CD4-positive, alpha-beta T cell treated with Interleukin-4 for 4 hours (primary cell): ENCODE results near the gene CTNNA2.

Experiments
- DNase-seq: peaks from one replicate; pipeline ENCODE4 v3.0.0-alpha.2; 2020

Gene CTNNA2

DNA sequence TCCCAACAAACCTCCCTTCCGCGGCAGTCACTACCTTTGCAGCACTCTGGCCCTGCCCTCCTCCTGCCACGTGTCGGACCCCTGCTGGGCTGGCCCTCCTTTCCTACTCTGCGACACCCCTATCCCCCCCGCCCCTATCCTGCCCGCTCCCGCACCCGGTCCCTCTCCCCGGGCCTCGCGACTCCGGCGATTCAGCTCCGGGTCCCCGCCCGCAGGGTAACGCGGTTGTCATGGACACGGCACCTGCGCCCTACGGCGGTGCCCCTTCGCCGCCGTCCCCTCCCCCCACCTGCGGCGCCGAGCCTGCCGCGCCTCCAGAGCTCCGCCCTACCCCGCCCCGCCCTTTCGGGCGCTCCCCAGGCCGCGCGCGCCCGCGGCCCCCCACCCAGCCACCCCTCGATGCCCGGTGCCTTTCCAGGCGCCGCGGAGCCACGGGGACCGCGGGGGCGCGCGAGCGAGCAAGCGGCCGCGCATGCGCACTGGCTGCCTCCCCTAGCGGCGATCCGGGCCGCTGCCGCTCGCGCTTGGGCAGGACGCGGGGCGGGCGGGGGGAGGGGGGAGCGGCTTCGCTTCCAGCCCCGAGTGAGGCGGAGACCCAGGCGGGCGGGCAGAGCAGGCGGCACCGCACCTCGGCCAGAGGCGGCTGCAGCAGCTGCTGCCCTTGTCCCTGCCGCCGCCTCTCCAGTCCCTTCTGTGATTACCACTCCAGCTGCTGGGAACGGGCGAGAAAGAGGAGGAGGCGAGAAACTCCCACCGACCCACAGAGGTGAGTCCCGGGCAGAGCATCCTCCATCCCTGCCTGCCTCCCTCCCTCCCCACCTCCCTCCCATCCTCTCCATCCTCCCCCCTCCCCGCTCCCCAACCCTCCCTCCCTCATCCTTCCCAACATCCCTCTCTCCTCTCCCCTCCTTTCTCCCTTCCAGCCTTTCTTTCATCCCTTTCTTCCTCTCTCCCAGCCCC is at the start of gene CTNNA2:
CTNNA2 (plus strand) TSS at position 610 of the 960 bp plus-strand sequence.
- DNase-seq, result no peak

DNA sequence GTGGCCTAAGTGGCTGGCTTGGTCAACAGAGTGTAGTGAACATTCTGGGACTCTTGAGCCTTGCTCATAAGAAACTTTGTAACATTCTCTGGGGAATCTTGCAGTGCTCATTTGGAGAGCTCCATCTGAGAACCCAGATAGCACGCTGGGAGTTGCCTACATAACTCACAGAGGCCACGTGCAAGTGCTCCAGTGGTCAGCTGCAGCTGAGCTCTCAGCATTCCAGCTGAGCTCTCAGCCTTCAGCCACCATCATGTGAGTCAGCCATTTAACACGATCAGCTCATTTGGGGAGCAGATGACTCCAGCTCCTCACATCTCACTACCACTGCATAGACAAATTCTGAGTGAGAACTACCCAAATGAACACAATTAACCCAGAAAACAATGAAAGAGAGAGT is 25.5 kb upstream of the CTNNA2 start:
- DNase-seq, result no peak

DNA sequence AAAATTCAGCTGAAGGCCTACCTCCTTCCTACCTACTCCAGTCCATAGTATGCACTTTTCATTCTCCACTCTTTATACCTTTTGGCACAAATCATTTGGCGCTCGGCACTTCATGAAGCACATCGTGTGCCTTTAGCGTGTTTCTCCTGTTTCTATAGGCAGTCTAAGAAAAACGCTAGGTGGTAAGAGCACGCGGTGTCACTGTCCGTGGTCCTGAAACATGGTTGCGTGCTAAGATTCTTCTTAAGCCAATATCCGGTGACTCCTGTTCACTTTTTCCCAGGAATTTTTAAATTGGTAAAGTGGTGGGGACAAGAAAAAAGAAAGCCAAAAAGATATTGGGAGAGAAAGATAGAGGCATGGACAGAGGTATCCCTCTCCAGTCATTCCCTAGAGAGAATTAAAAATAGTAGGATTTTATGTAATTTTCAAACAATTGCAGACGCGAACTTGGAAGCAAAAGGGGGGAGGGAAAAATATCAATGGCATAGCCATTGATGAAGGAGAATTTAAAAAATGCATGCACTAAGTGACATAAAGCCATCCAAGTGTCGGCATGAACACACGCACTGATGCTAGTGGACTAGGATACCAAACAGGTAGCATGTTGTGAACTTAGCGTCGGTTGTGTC is 1.4 kb upstream of the CTNNA2 start:
- DNase-seq, result no peak

DNA sequence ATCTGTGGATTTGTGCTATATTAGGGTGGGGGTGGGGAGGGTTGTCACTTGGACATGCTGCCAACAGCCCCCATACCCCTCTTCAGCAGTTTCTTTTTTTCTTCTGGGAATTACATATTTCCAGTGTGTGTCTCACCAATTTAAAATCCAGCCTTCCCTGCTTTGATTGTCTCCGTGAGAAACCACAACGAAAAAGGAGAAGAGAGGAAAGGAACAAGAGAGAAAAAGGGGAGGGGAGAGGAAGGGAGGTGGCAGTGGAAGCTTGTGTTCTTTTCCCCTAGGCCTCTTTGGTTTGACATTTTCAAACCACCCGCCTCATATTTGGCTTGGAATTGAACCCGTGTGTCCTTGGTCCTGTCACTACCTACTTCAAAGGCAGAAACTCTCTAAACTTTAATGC is 860 bp downstream of the CTNNA2 start:
- no peak for DNase-seq

DNA sequence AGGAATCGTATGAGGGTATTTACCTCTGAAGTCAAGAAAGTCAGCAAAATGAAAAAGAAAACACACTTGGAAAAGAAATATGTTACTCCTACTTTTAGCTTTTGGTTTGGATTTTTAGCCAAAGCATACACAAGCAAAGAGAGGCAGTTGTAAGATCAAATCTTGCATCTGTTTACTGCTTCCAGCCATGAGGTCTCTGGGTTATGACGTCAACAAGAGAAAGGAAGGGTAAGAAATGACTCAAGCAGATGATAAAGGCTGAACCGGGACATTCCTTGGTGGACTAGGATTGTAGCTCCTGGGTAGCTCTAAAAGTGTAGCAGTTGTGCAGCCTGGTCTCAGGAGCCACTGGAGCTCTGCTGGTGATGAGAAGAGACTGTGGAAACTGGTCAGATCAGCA is 16.8 kb downstream of the CTNNA2 start:
- DNase-seq, result no peak

DNA sequence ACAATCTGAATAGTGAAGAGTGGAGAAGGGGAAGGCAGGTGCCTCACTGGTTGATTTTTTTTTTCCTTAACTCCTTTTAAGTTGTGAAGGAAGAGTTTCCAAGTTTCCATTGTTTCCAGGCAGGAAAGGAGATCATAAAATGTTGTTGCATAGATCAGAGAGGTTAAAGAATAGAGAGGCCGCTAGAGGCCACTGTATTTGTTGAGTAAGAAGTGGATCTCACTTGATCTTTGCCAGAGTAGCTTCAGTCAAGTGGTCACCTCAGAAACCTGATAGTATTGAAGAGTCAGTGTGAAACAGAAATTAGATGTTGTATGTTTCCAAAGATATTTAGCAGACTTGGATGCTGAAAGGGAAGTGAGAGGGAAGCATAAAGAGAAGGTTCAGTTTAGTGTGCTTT is 17.6 kb downstream of the CTNNA2 start:
- DNase-seq, result no peak

DNA sequence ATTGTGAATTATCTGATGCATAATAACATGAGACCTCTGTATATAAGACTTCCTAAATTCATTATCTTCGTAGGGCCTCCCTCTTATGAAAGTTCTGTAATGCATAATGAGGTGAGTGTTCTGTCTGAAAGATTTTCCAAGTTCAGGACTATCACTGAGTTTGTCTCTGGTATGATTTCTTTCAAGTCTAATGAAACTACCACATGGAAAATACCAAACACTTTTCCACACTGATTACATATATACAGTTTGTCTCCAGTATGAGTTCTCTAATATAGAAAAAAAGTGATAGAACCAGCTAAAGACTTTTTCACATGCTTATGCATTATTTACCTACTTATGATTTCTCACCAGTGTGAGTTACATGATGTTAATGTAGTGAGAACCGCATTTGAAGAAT is 34.7 kb downstream of the CTNNA2 start:
- DNase-seq, result no peak

DNA sequence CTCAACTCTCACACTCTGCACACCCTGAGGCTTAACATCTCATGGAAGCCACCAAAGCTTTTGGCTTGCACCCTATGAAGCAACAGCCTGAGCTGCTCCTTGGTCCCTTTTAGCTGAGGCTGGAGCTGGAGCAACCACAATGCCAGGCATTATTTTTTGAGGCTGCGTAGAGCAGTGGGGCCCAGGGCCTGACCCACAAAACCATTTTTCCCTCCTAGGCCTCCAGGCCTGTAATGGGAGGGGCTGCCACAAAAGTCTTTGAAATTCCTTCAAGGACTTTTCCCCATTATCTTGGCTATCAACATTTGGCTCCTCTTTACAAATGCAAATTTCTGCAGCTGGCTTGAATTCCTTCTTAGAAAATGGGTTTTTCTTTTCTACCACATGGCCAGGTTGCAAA is 39.8 kb downstream of the CTNNA2 start:
- DNase-seq, result no peak

DNA sequence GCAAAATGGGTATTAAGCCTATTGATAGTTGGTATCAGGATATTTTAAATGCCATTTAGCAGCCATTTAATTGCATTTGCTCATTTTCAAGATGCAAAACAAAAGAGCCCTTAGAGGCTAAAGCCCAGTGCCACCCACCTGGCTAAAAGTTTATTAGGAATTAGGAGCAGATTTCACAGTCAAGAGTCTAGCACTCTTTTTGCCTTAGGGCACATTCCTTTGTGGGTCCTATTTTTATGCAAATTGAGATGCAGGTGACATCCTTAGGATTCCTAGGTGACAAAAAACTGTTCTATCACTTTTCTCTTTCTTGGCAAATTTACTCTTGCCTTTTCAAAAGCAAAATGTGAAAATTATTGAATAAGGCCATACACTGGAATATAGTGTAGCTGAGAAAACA is 42.0 kb downstream of the CTNNA2 start:
- no peak for DNase-seq

DNA sequence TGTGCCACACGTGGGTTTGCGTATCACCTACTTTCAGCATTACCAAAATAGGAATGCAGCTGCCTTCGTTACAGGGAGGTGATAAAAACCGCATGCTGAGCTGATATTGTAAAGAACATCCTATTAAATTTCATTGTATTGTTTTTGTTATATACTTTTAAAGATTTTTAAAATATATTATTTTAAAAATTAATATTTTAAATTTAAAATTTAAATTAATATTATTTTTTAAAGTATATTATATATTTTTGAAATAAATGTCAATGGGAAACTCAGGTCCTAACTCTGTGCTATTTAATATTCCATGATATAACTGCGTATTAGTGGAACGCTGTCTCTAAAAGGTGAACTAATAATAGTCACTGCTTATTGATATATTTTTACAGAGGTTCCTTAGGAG is 51.2 kb downstream of the CTNNA2 start:
- DNase-seq, result no peak

DNA sequence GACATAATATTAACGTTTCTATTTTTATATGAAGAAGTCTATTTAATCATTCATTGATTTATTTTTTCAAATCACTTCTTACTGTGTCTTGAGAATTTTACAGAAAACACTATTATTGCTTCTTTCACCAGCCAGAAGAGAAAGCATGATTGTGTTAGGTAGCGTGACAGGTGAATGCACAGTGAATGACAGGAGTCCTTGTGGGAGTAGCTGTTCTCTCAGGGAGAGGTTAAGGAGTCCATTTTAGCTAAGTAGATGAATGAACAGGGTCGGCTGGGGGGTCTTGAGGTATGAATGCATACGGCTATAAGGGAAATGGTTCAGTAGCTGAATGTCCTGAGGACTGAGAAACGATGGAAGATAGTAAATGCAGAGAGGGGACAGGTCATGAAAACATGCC is 56.2 kb downstream of the CTNNA2 start:
- no peak for DNase-seq

DNA sequence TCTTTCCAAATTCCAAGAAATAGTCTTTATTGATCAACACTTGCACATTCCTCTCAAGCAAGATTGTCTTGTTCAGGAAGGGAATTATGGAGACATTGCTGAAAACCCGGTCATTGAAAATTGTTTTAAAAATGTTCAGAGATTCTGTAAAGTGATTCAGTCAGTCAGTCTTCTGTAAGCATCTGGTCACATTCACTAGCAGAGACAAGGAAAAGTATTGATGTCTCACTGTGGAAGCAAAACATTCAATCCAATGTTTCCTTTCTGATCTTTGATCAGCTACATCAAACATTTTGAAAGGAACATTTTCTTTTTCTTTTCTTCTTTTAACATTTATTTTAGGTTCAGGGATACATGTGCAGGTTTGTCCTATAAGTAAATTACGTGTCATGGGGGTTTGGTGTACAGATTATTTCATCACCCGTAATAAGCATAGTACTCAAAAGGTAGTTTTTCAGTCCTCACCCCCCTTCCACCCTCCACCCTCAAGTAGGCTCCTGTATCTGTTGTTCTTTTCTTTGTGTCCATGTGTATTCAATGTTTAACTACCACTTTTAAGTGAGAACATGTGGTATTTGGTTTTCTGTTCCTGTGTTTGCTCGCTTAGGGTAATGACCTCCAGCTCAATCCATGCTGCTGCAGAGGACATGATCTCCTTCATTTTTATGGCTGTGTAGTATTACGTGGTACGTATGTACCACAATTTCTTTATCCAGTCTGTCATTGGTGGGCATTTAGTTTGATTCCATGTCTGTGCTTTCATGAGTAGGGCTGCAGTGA is 61.2 kb downstream of the CTNNA2 start:
- DNase-seq, result no peak

DNA sequence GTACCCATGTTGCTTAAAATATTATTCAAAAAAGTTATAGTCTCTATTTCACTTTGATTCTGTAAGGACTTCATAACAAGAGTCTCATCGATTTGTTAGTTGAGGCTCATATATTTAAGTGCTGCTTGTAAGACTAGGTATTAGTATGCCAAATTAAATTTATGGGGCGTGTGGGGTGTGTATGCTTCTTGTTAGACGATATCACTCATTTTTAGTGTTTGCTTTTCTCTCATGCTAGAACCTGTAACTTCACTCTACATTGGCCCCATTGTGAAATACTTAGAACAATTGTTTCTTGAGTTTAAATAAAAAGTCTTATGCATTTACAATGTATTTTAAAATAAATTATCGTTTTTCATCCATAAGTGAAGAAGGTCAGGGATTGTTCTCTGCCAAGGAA is 63.6 kb downstream of the CTNNA2 start:
- DNase-seq, result no peak

DNA sequence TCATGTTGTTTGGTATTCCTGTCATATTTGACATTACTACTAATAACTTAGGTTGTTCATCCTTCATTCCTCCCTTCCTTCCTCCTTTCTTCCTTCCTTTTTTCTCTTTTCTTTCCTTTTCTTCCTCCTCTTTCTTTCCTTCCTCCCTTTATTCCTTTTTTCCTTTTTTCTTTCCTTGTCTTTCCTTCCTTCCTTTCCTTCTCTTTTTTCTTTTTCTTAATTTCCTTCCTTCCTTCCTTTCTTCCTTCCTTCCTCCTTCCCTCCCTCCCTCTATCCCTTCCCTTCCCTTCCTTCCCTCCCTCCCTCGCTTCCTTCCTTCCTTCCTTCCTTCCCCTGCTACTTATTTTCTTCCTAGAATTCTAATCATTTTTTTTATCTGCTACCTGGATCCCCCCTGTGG is 66.1 kb downstream of the CTNNA2 start:
- no peak for DNase-seq

DNA sequence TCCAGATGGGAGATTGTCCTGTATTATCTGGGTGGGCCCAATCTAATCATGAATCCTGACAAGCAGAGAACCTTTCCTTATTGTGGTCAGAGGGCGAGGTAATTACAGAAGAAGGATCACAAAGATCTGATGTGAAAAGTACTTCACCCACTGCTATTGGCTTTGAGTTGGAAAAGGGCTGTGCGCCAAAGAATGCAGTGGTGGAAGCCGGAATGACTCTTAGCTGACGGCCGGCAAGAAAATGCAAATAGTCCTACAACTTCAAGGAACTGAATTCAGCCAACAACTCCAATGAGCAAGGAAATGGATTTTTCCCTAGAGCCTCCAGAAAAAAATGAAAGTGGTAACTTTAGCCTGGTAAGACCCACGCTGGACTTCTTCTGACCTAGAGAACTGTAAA is 67.3 kb downstream of the CTNNA2 start:
- no peak for DNase-seq

DNA sequence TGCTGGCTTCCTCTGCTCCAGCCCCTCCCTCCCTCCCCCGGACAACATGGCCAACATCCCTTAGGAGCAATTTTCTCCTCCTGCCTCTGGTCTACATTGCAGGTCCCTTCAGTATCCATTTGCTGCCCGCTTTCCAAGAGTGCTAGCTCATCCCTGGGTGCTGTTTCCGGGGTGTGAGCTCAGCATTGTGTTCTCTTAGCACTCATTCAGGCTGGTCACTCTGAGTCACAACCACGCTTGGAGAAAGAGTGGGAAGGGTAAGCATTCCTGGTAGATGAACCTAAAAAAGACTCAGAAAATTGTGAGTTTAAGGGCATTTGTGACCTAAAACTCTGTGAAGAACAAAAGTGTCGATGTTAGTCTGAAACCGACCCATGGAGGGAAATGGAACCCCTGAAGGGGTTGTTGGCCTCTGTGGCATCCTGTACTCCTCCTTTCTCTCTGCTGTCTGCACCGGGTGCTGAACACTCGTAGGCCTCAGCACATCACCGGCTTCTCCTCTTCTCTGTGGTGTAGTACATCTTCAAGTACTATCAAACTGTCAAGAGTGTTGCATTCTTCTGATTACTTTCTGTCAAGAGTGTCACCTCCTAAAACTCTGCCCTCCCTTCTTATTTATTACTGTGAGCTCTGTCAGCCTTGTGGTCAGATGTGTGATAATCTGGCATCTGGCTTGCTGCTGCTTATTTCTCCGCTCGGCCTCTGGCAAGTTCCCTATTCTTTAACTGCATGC is 73.0 kb downstream of the CTNNA2 start:
- DNase-seq, result no peak

DNA sequence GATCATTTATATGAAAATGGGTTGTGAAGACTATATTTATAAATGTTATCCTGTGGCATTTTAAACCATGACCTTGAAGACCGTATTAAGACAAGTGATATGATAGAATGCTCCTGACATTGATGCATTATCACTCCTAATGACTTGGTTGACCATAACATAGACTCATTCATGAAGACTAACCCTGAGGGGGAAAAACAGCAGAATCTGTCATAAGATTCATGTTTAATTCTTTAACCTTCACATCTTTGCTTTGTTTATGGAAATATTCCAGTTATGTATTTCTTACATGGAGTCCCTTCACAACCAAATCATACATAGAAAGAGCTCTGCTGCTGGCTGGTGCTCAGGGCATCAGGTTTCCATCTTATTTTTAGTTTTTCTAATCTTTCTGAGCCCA is 78.4 kb downstream of the CTNNA2 start:
- no peak for DNase-seq

DNA sequence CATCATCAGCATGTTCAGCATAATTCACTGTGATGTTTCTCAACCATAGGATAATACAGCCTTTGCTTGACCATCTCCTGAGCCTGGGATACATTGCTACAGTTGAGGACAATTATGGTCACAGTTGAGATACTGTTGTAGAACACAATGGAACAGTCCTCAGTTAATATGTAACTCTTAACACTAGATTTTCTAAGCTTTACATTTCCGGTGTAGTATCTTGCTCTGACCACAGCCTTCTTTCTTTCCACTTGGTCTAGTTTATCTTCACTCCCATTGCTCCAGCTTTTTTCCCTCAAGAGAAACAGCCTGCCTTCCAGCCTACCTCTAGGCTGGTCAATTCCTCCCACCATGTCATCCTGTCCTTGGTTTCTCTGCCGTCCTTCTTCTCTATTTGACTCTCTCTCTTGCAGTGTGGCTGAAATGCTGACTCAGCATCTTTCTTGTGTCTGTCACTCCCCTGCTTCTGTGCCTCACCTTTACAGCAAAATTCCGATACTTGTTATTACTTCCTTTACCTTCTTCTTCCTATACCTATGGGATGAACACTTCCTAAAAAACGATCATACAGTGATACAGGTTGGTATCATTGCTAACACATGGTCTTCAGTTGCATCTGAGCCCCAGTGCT is 80.5 kb downstream of the CTNNA2 start:
- DNase-seq, result no peak

DNA sequence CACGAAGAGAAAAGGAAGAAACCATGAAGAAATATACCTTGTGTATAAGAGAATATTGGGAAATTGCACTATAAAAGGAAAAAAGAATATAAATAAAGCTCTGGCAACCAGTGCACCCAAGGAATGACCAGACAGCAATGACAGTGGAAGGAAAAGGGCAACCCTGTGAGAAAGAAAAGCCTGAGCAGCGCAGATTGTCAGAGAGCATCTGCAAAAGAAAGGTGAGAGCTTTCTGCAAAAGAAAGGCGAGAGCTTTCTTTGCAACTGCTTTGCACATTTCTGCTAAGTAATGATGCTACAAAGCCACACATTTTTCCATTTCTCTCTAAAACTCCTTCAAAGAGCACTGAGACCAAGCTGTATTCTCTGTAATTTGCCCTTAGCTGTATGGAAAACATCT is 83.6 kb downstream of the CTNNA2 start:
- DNase-seq, result no peak

DNA sequence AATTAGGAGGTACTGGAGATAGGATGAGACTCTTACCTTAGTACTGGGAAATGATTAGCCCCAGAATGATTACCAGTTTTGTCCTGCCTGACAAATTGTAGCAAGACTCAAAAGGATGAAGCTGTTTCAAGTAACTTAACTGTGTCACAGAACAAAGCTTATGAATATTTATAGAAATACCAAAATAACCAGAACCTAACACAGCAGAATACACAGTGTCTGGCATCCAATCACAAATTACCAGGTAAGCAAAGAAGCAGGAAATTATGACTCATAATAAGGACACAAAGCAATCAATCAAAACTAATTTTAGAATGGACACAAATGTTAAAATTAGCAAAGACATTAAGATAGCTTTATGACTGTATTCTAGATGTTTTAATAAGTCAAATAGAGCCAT is 91.9 kb downstream of the CTNNA2 start:
- no peak for DNase-seq

DNA sequence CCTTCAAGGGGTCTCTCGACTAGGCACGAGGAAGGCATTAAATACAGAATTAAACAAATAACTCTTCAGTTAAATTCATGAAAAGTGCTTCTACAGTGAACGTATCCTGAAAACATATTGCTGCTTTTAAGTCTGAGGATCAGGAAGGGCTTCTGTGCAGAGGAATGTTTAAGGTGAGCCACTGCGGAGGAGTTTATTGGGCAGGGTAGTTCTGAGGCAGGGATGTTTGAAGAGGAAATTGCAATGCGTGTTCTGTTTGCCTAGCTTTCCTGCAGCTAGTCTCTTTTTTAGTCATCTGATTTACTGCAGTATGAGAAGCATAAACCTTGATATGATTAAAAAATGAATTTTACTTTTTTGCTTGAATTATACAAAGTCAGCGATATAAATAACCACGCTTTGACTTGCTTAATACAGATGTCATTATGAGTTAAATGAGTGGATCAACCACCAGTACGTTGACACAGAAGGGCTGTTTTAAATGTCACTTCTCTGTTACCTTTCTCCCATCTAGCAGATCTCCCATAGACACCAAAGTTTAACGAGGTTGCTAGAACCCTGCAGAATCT is 98.7 kb downstream of the CTNNA2 start:
- DNase-seq, result no peak

DNA sequence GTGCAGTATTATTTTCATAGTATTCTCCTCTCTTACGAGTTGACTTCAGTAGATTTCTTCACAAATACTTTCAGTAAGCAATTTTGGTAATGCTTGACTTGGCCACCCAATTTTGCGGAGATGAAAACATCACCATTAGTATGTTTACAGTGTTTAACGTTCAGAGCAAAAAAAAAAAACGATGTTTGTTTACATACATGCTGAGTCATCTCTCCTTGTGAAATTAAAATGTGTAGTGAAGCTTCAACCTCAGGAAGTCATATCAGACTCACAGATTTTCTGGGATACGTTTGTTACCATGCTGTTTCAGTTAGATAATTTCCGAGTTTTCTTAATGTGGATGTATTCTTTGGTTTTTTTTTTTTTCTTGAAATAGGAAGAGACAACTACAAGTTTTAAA is 100.1 kb downstream of the CTNNA2 start:
- DNase-seq, result no peak
